Measurements from ENCODE around the gene YPEL3. TPM values are rescaled to one million over a fixed set of nuclear protein-coding genes. Genes with fewer than 3 reads are reported as not detected.
"Not testable (repeated sequence)": the region's sequence is repeated elsewhere in the genome, so short reads cannot be mapped to it uniquely, and the experiment has no call there.

Gene YPEL3
- polyA plus RNA-seq, 1 donor from 2014 or later = 362 TPM

DNA sequence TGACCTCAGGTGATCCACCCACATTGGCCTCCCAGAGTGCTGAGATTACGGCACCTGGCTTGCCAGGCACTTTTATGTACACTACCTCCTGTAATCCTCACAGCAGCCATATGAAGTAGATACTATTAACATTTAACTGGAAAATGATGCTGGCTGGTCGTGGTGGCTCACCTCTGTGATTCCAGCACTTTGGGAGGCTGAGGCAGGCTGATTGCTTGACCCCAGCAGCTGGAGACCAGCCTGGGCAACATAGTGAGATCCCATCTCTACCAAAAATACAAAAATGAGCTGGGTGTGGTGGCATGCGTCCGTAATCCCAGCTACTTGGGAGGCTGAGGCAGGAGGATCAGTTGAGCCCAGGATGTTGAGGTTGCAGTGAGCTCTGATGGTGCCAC is 29.0 kb upstream of the YPEL3 start:
- H3K4me3 Mint-ChIP-seq = no peak overlapping the region
- H3K4me1 Mint-ChIP-seq = peaks cover 0 to 11% (median 11%) of the 10 kb centered on the region in 3 donors

DNA sequence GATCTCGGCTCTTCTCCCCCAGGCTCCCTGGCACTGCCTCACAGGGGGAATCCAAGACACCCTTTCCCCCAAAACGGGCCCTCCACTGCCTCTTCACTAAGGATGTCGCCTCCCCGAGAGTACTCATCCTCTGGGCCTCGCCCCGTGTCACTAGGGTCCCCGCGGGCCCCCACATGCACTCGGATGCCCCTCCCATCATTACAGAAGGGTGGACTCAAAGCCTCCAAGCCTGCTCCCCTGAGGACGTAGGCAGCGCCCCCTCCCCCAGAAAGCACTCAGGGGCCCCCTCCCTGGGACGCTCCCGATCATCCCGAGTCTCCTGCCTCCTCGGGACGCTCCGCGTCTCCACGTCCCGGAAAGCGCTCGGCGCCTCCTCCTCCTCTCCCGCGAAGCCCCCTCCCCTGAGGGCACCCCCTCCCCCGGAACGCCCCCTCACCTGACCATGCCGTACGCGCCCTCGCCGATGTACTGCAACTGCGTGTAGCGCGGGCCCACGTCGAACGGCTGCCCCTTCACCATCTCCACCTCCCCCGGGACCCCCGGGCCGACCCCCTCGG is 26.7 kb upstream of the YPEL3 start:
- Mint-ChIP-seq H3K4me3 (peak overlapping the region; percentile 83 to 95 (median 92)), H3K27ac (peak overlapping the region; percentile 60 to 85 (median 84)), H3K27me3 (no peaks in the 10 kb centered on the region), H3K9me3 (no peaks in the 10 kb centered on the region), H3K4me1 (peaks cover 0 to 12% (median 11%) of the 10 kb centered on the region in 3 donors), H3K36me3 (no peaks in the 10 kb centered on the region)

More for the DNA sequence above, 29.0 kb upstream of the YPEL3 start:
- H3K27ac Mint-ChIP-seq = peak overlapping the region in 1 of 3 donors; percentile 40
- H3K9me3 Mint-ChIP-seq = no peaks in the 10 kb centered on the region
- H3K36me3 Mint-ChIP-seq = no peaks in the 10 kb centered on the region
- no peaks in the 10 kb centered on the region for H3K27me3 Mint-ChIP-seq

DNA sequence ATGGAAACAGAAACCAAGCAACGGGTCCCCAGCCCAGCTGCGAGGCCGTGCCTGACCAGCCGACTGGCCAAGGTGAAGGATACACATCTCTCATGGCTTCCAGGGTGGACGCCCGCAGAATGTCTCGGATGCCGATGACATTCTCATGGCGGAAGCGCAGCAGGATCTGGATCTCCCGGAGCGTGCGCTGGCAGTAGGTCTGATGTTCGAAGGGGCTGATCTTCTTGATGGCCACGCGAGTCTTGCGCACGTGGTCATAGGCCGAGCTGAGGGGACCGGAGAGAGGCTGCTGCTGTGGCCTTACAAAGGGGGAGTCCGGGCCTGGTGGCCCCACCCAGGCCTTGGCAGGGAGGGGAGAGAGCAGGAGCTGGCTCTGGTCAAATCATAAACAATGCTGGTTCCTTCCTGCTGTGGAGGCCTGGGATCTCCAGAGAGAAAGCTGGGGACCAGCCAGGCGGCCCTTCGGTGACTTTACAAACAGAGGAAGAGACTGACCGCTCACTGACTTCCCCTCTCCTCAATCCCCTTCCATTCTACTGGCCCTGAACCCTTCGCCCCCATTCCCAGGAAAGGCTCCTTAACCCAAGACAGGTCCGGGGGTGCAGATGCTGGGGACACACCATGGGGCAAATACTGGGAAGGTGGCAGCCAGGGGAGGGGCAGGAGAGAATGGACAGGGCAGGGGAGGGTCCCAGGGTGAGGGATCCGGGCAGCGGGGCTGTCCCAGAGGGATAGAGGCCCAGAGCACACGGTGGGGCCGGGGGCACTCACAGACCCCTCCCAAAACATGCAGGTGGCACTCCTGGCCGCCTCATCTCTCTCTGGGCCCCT is 25.9 kb upstream of the YPEL3 start:
- Mint-ChIP-seq H3K4me1 (peaks cover 0 to 11% (median 10%) of the 10 kb centered on the region in 3 donors), H3K4me3 (peak overlapping the region; percentile 78 to 95 (median 80)), H3K27me3 (no peaks in the 10 kb centered on the region), H3K9me3 (no peaks in the 10 kb centered on the region), H3K27ac (peak overlapping the region; percentile 39 to 85 (median 59)), H3K36me3 (no peaks in the 10 kb centered on the region)

DNA sequence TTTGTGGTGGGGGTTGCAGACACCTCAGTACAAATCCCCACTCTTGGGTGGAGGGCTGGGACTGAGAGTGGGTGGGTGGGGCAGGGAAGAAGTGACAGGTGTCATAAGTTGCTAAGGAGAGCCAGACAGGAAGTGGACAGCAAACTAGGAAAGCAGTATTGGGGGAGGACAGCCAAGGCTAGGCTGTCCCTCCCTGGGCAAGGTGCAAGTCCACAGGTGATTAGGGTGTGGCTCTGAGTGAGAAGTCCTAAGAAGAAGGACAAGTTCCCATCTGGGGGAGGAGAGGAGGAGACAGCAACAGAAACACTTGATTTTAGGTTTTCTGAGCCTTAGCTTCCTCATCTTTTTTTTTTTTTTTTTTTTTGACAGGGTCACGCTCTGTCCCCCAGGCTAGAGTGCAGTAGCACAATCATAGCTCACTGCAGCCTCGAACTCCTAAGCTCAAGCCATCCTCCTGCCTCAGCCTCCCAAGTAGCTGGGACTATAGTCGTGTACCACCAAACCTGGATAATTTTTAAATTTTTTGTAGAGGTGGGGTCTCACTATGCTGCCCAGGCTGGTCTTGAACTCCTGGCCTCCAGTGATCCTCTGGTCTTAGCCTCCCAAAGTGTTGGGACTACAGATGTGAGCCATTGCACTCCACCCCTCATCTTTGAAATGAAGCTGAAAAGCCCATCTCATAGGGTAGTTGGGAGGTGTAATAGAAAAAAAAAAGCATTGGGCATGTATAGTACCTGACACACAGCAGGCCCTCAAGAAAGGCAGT is 24.5 kb upstream of the YPEL3 start:
- H3K27ac Mint-ChIP-seq = peak overlapping the region in 2 of 3 donors; percentile 39 to 70
- H3K36me3 Mint-ChIP-seq = no peaks in the 10 kb centered on the region
- no peaks in the 10 kb centered on the region for H3K27me3 Mint-ChIP-seq
- no peaks in the 10 kb centered on the region for H3K9me3 Mint-ChIP-seq
- peak overlapping the region in 2 of 4 donors; percentile 21 to 78 for H3K4me3 Mint-ChIP-seq
- H3K4me1 Mint-ChIP-seq = peaks cover 0 to 11% (median 8%) of the 10 kb centered on the region in 3 donors

DNA sequence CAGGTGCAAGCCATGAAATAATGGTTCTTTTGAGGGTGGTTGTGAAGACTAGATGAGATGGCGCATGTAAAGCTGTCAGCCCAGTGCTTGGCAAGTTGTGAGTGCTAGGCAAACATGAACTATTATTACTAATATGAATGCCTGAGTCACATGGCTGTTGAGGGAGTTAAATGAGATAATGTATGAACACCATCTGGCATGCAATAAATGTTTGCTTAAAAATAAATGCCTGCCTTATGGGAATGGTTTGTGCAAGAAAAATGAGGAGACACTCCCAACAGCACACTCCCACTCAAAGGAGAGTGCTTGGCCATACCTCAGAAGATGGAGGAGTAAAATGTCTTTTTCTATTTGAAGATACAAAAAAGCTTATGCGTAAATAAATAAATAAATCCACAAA is 23.4 kb upstream of the YPEL3 start:
- Mint-ChIP-seq H3K27me3 (no peaks in the 10 kb centered on the region), H3K4me1 (peaks cover 7 to 15% (median 11%) of the 10 kb centered on the region in 3 donors), H3K4me3 (peak overlapping the region in 2 of 4 donors; percentile 38 to 78), H3K36me3 (no peaks in the 10 kb centered on the region), H3K9me3 (no peaks in the 10 kb centered on the region), H3K27ac (peak overlapping the region in 2 of 3 donors; percentile 33 to 63)

DNA sequence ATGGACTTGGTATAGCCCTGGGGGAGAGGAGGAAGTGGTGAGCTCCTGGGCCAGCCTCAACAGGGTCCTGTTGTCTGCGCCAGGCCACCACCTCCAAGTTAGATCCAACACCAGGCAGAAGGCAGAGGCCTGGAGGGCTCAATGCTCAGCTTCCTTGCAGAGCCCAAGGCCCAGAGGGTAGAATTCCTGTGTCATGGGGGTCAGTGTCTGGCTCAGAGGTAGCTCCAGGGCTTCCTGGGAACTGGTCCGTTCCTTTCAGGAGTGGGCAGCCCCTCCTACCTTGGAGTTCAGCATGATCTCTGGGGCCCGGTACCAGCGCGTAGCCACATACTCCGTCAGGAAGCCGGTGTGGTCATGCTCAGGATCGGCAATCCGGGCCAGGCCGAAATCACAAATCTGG is 21.8 kb upstream of the YPEL3 start:
- Mint-ChIP-seq H3K9me3 (no peaks in the 10 kb centered on the region), H3K4me1 (peaks cover 7 to 11% (median 10%) of the 10 kb centered on the region in 3 donors), H3K4me3 (no peak overlapping the region)

DNA sequence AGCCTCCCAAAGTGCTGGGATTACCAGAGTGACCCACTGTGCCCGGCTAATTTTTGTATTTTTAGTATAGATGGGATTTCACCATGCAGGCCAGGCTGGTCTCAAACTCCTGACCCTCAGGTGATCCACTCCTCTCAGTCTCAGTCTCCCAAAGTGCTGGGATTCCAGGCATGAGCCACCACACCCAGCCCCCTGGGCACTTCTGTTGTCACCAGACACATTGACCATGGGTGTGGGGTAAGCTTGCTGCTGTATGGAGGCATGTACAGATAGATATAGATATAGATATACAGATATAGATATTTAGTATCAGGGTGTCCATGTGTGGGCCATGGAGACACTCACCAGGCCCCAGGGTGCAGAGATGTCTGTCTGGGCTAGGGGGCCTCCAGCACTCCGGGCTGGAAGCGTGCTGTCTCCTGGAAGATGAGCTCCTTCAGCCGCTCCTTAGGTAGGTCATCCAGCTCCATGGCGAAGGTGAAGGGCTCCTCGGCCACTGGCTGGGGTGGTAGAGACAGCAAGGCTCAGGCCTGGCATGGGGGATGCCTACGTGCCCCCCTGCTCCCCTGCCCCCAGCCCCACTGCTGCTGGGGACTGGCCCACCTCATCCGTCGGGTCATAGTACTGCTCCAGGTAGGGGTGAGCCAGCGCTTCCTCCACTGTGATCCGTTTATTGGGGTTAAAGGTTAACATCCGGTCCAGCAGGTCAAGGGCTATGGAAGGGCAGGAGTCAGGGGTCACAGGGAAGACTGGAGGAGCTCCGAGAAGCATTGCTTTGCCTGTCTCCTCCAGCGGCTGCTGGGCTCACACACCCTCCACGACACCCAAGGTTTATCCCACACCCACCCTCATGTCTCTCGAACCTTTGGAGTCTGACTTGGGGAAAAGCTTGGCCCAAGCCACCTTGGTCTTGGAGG is 20.5 kb upstream of the YPEL3 start:
- H3K4me3 Mint-ChIP-seq = no peak overlapping the region
- H3K9me3 Mint-ChIP-seq = no peaks in the 10 kb centered on the region
- no peak overlapping the region for H3K27ac Mint-ChIP-seq
- H3K4me1 Mint-ChIP-seq = peaks cover 6 to 7% (median 7%) of the 10 kb centered on the region in 3 donors
- H3K36me3 Mint-ChIP-seq = peaks cover 1% of the 10 kb centered on the region
- no peaks in the 10 kb centered on the region for H3K27me3 Mint-ChIP-seq

More for the DNA sequence above, 21.8 kb upstream of the YPEL3 start:
- H3K27me3 Mint-ChIP-seq = no peaks in the 10 kb centered on the region
- H3K36me3 Mint-ChIP-seq = peaks cover 1% of the 10 kb centered on the region
- H3K27ac Mint-ChIP-seq = no peak overlapping the region

DNA sequence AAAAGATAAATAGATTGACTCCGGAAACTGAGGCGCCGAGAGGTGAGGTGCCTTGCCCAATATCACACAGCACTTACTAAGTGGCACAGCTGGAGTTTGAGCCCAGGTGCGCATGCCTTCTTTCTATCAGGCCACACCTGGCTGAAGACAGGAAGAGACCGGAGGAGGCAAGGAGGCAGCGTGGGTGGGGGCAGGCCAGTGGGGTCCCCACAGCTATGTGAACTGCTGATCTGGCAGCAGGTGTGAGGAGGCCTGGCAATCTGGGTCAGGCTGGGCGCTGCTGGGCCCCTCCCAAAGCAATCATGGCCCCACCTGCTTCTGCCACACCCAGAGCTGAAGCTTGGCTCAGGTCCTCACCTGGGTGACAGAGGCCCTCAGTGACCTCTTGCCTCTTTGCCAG is 19.2 kb upstream of the YPEL3 start:
- Mint-ChIP-seq H3K36me3 (peaks cover 5% of the 10 kb centered on the region), H3K4me3 (no peak overlapping the region), H3K9me3 (no peaks in the 10 kb centered on the region), H3K27me3 (no peaks in the 10 kb centered on the region), H3K4me1 (peaks cover 4 to 7% (median 6%) of the 10 kb centered on the region in 3 donors), H3K27ac (peak overlapping the region in 1 of 3 donors; percentile 23)

DNA sequence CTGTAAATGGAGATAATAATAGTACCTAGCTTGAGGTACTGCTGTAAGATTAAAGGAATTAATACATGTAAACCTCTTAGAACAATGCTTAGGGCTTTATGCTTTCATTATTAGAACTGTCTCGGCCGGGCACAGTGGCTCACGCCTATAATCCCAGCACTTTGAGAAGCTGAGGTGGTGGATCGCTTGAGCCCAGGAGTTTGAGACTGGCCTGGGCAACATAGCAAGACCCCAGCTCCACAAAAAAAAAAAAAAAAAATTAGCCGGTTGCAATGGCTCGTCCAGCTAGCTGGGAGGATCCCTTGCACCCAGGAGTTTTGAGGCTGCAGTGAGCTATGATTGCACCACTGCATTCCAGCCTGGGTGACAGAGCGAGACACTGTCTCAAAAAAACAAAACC is 18.8 kb upstream of the YPEL3 start:
- not testable (repeated sequence) for H3K4me3 Mint-ChIP-seq, H3K36me3 Mint-ChIP-seq, H3K4me1 Mint-ChIP-seq, H3K9me3 Mint-ChIP-seq, H3K27me3 Mint-ChIP-seq
- peak overlapping the region in 1 of 3 donors; percentile 23 for H3K27ac Mint-ChIP-seq

DNA sequence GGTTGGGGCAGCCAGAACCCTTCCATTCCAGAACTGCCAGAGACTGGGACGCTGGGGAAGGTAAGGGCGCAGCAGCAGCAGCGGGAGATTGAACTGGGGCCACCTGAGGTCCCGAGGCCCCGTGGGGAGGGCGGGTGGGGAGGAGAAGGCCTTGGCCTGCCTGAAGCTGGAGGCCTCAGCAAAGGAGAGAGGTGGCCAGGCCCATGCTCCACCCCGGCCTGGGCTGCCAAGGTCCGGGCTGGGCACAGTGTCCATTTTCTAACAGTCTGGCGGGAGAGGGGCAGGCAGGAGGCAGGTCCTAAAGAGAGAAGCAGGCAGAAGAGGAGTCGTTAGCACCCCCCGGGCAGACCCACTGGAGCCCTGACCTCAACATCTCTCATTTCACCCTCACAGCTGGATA is 18.4 kb upstream of the YPEL3 start:
- H3K36me3 Mint-ChIP-seq = peaks cover 5% of the 10 kb centered on the region
- H3K27me3 Mint-ChIP-seq = no peaks in the 10 kb centered on the region
- peak overlapping the region in 1 of 3 donors; percentile 59 for H3K27ac Mint-ChIP-seq
- no peaks in the 10 kb centered on the region for H3K9me3 Mint-ChIP-seq
- H3K4me3 Mint-ChIP-seq = peak overlapping the region in 2 of 4 donors; percentile 28 to 63
- H3K4me1 Mint-ChIP-seq = peaks cover 3 to 7% (median 4%) of the 10 kb centered on the region in 3 donors

DNA sequence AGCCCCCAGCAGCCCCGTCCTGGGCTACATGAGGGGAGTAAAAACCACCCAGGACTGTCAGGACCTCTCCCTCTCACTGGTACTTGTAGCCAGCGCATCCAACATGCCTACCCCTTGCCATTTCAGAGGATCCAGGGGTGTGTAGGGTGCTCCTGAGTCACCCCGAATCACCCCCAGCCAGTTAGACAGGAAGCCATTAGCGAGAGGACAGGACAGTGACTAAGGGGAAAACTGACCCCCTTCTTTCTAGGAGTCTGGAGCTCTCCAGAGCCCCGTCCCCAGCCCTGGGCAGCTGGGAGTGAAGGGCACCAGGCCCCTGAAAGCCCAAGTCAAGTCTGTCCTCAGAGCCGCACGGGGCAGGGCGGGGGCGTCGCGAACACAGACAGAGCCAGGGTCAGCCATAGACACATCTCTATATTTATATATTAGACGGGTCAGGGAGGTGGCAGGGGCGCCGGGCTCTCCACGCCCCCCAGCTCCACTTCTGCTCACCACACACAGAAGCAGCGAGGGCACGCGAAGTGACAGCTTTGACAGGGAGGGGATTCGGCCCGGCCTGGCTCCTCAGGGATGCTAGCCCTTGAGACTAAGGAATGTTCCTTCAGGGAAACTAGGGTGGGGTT is 17.8 kb upstream of the YPEL3 start:
- Mint-ChIP-seq H3K4me3 (peak overlapping the region in 1 of 4 donors; percentile 28), H3K4me1 (peaks cover 3 to 7% (median 4%) of the 10 kb centered on the region in 3 donors), H3K27me3 (no peaks in the 10 kb centered on the region), H3K36me3 (peaks cover 7% of the 10 kb centered on the region), H3K27ac (peak overlapping the region in 1 of 3 donors; percentile 59), H3K9me3 (no peaks in the 10 kb centered on the region)

DNA sequence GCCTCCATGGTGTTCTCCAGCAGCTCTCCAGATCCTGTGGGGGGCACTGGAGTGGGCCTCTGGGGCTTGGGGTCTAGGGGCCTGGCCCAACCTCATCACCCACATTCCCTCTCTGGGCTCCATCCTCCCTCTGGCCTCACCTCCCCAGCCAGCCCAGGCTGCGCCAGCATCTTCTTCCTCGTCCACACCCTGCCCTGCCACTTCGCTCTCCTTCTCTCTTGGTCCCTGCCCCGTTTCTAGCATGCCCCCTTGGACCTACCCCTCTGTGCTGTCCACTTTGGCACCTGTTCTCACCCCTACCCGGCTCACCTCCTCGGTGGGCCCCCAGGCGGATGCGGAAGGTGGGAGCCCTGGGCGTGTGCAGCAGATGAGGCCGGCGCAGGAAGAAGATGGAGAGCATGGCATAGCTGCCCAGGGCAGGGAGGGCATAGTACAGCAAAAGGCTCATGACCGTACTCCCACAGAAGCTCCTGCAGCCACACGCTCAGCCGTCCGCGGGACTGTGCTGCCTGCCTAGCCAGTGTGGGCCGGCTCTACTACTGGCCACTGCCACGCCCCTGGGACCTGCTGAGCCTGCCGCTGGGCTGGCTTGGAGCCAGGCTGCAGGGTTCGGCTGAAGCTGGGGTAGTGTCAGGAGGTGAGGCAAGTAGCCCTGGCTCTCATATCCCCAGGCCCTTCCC is 17.2 kb upstream of the YPEL3 start, which contains the start of gene GDPD3:
Gene GDPD3, minus strand, starts transcription at position 507 of the 680 bp plus-strand sequence. Its CDS starts 59 bp downstream, at position 448.
- Mint-ChIP-seq H3K9me3 (no peaks in the 10 kb centered on the region), H3K36me3 (peaks cover 7% of the 10 kb centered on the region), H3K4me3 (peak within 1 kb of the TSS in 1 of 4 donors; percentile 28), H3K27ac (peak within 1 kb of the TSS; percentile 51 to 83 (median 59)), H3K4me1 (peaks cover 3 to 7% (median 4%) of the 10 kb centered on the region in 3 donors), H3K27me3 (no peaks in the 10 kb centered on the region)

Measured in IgD-negative memory B cell (primary cell).